Transverse colon (tissue), 4 donors: ENCODE data around the gene TRIM47. TPM values are rescaled to one million over a fixed set of nuclear protein-coding genes. Genes with fewer than 3 reads are reported as not detected.

Source experiments
- DNase-seq: peaks from one replicate; pipeline ENCODE4 v3.0.0-alpha.2; 2019
- H3K27ac ChIP-seq, 4 donors: fragments of 200-600 bp; sonication (generic); 2 replicates each; pipeline ENCODE4 v1.5.1; 2016 to 2018; ENCODE audit warnings: inconsistent platforms in 4 of 4
- H3K27me3 ChIP-seq: fragments of 200-600 bp; sonication (generic); 2 replicates; pipeline ENCODE4 v1.5.1; 2017; ENCODE audit warnings: inconsistent platforms
- H3K36me3 ChIP-seq, 4 donors: fragments of 200-600 bp; sonication (generic); 2 replicates each; pipeline ENCODE4 v1.5.1; 2017 to 2019; ENCODE audit warnings: inconsistent platforms in 4 of 4
- H3K4me1 ChIP-seq, 4 donors: fragments of 200-600 bp; sonication (generic); 2 replicates each; pipeline ENCODE4 v1.5.1; 2017 to 2020; ENCODE audit warnings: inconsistent platforms in 4 of 4
- H3K4me3 ChIP-seq, 4 donors: fragments of 200-600 bp; sonication (generic); 1 replicate in 1 of 4; 2 replicates in 3 of 4; pipeline versions ENCODE4 v1.5.1 to v1.6.1; 2017 to 2019; ENCODE audit warnings: inconsistent platforms in 4 of 4
- H3K9me3 ChIP-seq, 2 donors: fragments of 200-600 bp; sonication (generic); 2 replicates each; pipeline ENCODE4 v1.5.1; 2017 to 2019; ENCODE audit warnings: inconsistent platforms in 2 of 2
- EP300 ChIP-seq: sonication (generic); formaldehyde crosslinking; IDR thresholded peaks from one replicate; pipeline ENCODE4 v1.6.1; 2017; ENCODE audit warnings: antibody characterized with exemption, low read depth
- POLR2A ChIP-seq: fragments of 450-650 bp; IDR thresholded peaks from one replicate; pipeline ENCODE4 v1.6.1; 2016; ENCODE audit warnings: antibody characterized with exemption, mild to moderate bottlenecking, moderate library complexity
- POLR2AphosphoS5 ChIP-seq, 3 donors: sonication (generic); formaldehyde crosslinking; IDR thresholded peaks; one replicate each; pipeline ENCODE4 v1.6.1; 2016; ENCODE audit warnings: antibody characterized with exemption in 3 of 3
- WGBS, 2 donors: methylation state at CpG; one replicate each; pipeline ENCODE4 v1.1.5; 2018; ENCODE audit warnings: low coverage in 1 of 2; 5-methylcytosine and 5-hydroxymethylcytosine counted together
- in situ Hi-C, 4 donors: fragments of 200-750 bp; cut with MboI; loops; one replicate each; pipeline versions ENCODE4 v1.15.0 to v1.15.1; 2017; ENCODE audit warnings: low sequenced_read_pairs in 3 of 4, low pct_ligation_motif_present in 1 of 4, low pct_unique_long_range_greater_than_20kb in 1 of 4
- intact Hi-C: fragments of 100-400 bp; cut with DNase I; formaldehyde crosslinking; loops from one replicate; pipeline ENCODE4 v1.15.1; 2023; ENCODE audit warnings: low total_unique reads
- total RNA-seq, 4 donors: library from RNA; depleted of rRNA; stranded (reverse); fragments of >200 nt; gene quantifications; one replicate each; pipeline ENCODE4 v1.1.0, GENCODE V29; 2016
- TF ChIP-seq, protein P1 (sequence below), 5 experiments: fragments of 200-600 bp in 3 of 5; fragments of 450-650 bp in 2 of 5; sonication (generic) in 3 of 5; IDR thresholded peaks; 1 replicate in 2 of 5; 2 replicates in 3 of 5; pipeline ENCODE4 v1.5.1; 2016 to 2017; ENCODE audit warnings: antibody characterized with exemption in 5 of 5, inconsistent platforms in 3 of 5, mild to moderate bottlenecking in 2 of 5, moderate library complexity in 1 of 5

Gene TRIM47
- total RNA-seq, 4 donors from 2014 or later: 38.6 to 118 (median 41.0) TPM

DNA sequence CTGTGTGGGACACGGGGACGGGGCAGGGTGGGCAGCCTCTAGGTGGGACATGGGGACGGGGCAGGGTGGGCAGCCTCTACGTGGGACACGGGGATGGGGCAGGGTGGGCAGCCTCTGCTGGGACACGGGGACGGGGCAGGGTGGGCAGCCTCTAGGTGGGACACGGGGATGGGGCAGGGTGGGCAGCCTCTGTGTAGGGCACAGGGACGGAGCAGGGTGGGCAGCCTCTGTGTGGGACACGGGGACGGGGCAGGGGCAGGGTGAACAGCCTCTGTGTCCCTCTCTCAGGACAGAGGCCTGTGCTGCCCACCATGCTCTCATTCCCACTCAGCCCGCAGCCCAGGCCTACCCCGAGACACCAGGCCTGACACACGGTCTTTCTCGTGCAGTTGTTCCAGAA, 43.2 kb upstream of the TRIM47 start:
- in situ Hi-C loops (loop anchor here in 1 of 4 donors (25.0 kb wide), 1 partner anchor 266 kb away; no protein-coding TSS in a partner anchor), intact Hi-C loops (no loop called here)
- WGBS, 2 donors: 95% methylated on average over 8 of the region's 15 CpGs; no CpG with 5 or more reads in 1 of the 2 donors
- no peak for DNase-seq
- H3K4me3 ChIP-seq: no peak overlapping the region
- TF ChIP-seq EP300: no peak
- TF ChIP-seq POLR2AphosphoS5 (IDR thresholded peaks at IDR 0.05): no peak
- TF ChIP-seq POLR2A: no peak
- TF ChIP-seq, protein P1, sequence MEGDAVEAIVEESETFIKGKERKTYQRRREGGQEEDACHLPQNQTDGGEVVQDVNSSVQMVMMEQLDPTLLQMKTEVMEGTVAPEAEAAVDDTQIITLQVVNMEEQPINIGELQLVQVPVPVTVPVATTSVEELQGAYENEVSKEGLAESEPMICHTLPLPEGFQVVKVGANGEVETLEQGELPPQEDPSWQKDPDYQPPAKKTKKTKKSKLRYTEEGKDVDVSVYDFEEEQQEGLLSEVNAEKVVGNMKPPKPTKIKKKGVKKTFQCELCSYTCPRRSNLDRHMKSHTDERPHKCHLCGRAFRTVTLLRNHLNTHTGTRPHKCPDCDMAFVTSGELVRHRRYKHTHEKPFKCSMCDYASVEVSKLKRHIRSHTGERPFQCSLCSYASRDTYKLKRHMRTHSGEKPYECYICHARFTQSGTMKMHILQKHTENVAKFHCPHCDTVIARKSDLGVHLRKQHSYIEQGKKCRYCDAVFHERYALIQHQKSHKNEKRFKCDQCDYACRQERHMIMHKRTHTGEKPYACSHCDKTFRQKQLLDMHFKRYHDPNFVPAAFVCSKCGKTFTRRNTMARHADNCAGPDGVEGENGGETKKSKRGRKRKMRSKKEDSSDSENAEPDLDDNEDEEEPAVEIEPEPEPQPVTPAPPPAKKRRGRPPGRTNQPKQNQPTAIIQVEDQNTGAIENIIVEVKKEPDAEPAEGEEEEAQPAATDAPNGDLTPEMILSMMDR (IDR thresholded peaks at IDR 0.05): no peak
- H3K9me3 ChIP-seq: no peaks in the 10 kb centered on the region
- no peak overlapping the region for H3K27ac ChIP-seq
- no peaks in the 10 kb centered on the region for H3K27me3 ChIP-seq
- peaks cover 0 to 5% (median 1%) of the 10 kb centered on the region in 4 donors for H3K4me1 ChIP-seq
- no peaks in the 10 kb centered on the region for H3K36me3 ChIP-seq

DNA sequence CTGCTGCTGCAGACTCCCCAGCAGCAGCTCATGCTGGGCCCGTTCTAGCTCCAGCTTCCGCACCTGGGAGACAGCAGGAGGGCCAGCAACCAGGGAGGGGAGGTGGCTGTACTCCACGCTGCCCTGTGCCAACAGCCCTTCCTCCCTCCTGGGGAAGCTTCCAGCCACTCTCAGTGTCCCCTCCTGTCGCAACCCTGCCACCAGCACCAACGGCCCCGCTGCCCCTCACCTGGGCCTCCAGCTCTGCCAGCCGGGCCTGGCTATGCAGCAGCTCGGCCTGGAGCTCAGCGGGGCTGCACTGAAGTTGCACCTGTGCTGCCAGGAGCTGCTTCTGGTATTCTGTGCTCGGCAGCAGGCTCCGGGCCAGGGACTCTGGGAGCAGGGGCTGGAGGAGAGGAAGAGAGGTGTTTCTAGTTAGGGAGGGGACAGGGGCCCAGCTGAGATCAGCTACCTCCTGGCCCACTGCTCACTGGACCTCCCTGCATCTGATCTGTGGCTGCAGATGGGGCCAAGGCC, 41.7 kb upstream of the TRIM47 start:
- no peaks in the 10 kb centered on the region for H3K36me3 ChIP-seq
- WGBS, 2 donors: 90% methylated on average over 11 of the region's 11 CpGs; no CpG with 5 or more reads in 1 of the 2 donors
- H3K27me3 ChIP-seq: no peaks in the 10 kb centered on the region
- no peak overlapping the region for H3K27ac ChIP-seq
- no peaks in the 10 kb centered on the region for H3K9me3 ChIP-seq
- peaks cover 0 to 5% (median 1%) of the 10 kb centered on the region in 4 donors for H3K4me1 ChIP-seq
- H3K4me3 ChIP-seq: no peak overlapping the region
- no peak for DNase-seq
- in situ Hi-C loops: loop anchor here in 1 of 4 donors (25.0 kb wide), 1 partner anchor 267 kb away; no protein-coding TSS in a partner anchor
- intact Hi-C loops: no loop called here
- TF ChIP-seq EP300 (no peak), POLR2AphosphoS5 (IDR thresholded peaks at IDR 0.05) (no peak), POLR2A (no peak)
- TF ChIP-seq, protein P1 (IDR thresholded peaks at IDR 0.05): no peak

DNA sequence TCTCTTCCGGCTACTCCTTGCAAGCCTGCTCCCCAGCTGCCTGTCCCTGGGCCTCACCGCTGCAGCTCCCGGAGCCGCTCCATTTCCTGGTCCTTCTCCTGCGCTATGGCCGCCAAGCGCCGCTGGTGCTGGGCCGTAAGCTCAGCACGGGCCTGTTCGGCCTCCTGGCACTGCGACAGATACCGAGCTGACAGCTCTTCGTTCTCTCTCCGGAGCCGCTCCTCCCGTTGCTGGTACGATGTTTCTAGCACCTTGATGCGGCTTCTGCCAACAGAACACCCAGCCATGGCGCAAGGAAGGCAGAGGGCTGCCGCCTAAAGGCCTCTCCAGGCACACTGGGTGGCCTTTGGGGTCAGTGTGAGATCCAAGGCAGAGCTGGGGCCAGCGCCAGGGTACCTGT, 41.2 kb upstream of the TRIM47 start:
- 92% methylated on average over 22 of the region's 22 CpGs; no CpG with 5 or more reads in 1 of the 2 donors for WGBS, 2 donors
- DNase-seq: no peak
- Histone ChIP-seq H3K4me3 (no peak overlapping the region), H3K27ac (no peak overlapping the region), H3K4me1 (peaks cover 0 to 5% (median 1%) of the 10 kb centered on the region in 4 donors), H3K9me3 (no peaks in the 10 kb centered on the region), H3K27me3 (no peaks in the 10 kb centered on the region), H3K36me3 (no peaks in the 10 kb centered on the region)
- TF ChIP-seq POLR2A: no peak
- TF ChIP-seq, protein P1 (IDR thresholded peaks at IDR 0.05): no peak
- TF ChIP-seq POLR2AphosphoS5 (IDR thresholded peaks at IDR 0.05): no peak
- no peak for TF ChIP-seq EP300
- intact Hi-C loops: no loop called here
- in situ Hi-C loops: loop anchor here in 2 of 4 donors (10.0 to 25.0 kb wide), 3 partner anchors 65 to 268 kb away; partner anchors contain the start of gene CDK3 (in 1 of the 2)

DNA sequence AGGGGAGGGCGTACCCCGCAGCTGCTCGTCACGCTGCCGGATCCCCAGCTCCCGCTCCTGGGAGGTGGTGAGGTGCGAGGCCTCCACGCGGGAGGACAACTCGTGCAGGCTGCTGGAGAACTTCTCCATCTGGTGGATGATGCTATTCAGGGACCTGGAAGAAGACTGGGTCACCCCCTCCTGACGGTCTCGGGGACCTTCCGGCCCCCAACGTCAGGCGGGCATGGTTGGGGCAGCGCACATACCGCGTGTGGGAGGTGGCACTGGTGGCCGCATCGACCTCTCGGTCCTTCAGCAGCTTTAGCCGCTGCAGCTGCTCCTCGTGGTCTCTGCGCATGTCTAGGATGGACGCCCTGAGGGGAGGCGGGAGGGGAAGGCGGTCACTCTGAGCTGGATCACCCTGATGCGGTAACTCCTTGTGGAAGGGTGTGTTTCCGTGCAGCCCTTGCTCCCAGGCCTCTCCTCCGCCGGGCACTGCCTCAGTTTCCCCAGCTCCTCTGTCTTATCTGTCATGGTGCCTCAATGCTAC, 39.6 kb upstream of the TRIM47 start:
- Histone ChIP-seq H3K36me3 (no peaks in the 10 kb centered on the region), H3K4me3 (no peak overlapping the region), H3K4me1 (no peaks in the 10 kb centered on the region), H3K9me3 (no peaks in the 10 kb centered on the region), H3K27ac (no peak overlapping the region), H3K27me3 (no peaks in the 10 kb centered on the region)
- 96% methylated on average over 31 of the region's 31 CpGs; no CpG with 5 or more reads in 1 of the 2 donors for WGBS, 2 donors
- TF ChIP-seq EP300 (no peak), POLR2AphosphoS5 (IDR thresholded peaks at IDR 0.05) (no peak), POLR2A (no peak)
- TF ChIP-seq, protein P1 (IDR thresholded peaks at IDR 0.05): no peak
- intact Hi-C loops (no loop called here), in situ Hi-C loops (loop anchor here in 2 of 4 donors (10.0 to 25.0 kb wide), 3 partner anchors 67 to 269 kb away; partner anchors contain the start of gene CDK3 (in 1 of the 2))
- no peak for DNase-seq
